ENCODE data around the gene UQCRQ.

DNA sequence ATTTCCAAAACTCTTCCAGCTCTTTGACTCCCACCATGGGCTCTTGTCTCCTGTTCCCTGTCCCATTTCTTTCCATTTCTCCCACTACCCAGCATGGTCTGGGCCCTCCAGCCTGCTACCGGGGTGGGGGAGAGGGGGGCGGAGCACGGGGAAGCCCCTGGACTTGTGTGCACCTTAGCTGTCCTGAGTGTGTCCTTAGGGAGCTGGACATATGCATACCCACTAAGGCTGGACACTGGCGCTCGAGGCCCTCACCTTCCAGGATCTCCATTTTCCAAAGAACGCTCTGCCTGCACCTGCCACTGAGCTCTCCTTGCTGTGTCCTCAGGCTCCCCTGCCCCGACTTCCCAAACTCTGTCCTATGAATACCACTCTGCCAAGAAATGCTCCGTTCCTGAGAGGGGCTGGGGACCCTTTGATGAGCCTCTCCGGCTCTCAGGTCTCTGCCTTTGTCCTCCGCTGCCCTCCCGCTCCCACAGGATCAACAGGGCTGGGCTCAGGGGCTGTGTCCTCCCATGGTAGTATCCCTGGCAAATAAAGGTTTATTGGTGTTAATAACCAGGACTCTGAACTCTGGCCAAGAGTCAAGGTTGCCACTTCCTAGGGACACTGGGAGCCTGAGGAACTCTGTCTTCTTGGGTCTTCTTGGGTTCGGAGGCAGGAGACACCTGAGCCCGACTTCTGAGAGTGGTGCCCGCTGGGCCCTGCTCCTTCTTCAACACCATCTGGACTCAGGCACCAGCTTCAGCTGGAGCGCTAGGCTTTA is 35.2 kb upstream of the UQCRQ start:
- TF ChIP-seq, protein P1, sequence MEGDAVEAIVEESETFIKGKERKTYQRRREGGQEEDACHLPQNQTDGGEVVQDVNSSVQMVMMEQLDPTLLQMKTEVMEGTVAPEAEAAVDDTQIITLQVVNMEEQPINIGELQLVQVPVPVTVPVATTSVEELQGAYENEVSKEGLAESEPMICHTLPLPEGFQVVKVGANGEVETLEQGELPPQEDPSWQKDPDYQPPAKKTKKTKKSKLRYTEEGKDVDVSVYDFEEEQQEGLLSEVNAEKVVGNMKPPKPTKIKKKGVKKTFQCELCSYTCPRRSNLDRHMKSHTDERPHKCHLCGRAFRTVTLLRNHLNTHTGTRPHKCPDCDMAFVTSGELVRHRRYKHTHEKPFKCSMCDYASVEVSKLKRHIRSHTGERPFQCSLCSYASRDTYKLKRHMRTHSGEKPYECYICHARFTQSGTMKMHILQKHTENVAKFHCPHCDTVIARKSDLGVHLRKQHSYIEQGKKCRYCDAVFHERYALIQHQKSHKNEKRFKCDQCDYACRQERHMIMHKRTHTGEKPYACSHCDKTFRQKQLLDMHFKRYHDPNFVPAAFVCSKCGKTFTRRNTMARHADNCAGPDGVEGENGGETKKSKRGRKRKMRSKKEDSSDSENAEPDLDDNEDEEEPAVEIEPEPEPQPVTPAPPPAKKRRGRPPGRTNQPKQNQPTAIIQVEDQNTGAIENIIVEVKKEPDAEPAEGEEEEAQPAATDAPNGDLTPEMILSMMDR (IDR thresholded peaks at IDR 0.05), result no peak
- TF ChIP-seq EZH2 (IDR thresholded peaks at IDR 0.05; ENCODE audit: borderline replicate concordance, insufficient read depth, low read depth, low read length, poor library complexity, severe bottlenecking), result no peak
